HG02759 (cell line): Measurements from ENCODE around the gene GLI1.
"Not testable (repeated sequence)": the region's sequence is repeated elsewhere in the genome, so short reads cannot be mapped to it uniquely, and the experiment has no call there.

Source experiments
- ATAC-seq: cut with Tn5 transposase; IDR thresholded peaks from one replicate; pipeline ENCODE4 v1.9.1; 2021; ENCODE audit warnings: mild to moderate bottlenecking, moderate library complexity; ENCODE audit not compliant: unreplicated experiment

The GLI1 gene

GRCh38 chr12:57459750-57460467, at the start of gene GLI1:
Gene GLI1 (plus strand): TSS chr12:57459785. CDS start chr12:57463692, 3,907 bp downstream.
- no peak for ATAC-seq

DNA sequence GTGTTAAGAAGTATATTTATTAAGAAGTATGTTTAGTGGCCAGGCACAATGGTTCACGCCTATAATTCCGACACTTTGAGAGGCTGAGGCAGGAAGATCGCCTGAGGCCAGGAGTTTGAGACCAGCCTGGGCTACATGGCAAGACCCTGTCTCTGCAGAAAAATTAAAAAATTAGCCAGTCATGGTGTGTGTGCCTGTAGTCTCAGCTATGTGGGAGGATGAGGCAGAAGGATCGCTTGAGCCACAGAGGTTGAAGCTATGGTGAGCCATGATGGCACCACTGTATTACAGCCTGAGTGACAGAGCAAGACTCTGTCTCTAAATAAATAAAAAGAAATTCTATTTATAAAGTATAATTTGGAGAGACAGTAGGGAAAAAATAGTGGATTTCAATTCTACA, 49.1 kb upstream of the GLI1 start:
- no peak for ATAC-seq

DNA sequence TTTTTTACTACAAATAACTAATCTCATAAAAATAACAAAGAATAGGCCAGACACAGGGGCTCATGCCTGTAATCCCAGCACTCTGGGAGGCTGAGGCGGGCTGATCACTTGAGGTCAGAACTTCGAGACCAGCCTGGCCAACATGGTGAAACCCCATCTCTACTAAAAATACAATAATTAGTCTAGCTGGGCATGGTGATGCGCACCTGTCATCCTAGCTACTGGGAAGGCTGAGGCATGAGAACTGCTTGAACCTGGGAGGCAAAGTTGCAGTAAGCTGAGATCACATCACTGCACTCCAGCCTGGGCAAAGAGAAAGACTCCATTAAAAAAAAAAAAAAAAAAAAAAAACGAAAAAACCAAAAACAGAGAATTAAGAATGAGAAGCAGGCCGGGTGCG, 45.4 kb upstream of the GLI1 start:
- ATAC-seq, result not testable (repeated sequence)

- no peak for ATAC-seq
Observed at GRCh38 chr12:57415088-57415487, 44.5 kb upstream of the GLI1 start.

DNA sequence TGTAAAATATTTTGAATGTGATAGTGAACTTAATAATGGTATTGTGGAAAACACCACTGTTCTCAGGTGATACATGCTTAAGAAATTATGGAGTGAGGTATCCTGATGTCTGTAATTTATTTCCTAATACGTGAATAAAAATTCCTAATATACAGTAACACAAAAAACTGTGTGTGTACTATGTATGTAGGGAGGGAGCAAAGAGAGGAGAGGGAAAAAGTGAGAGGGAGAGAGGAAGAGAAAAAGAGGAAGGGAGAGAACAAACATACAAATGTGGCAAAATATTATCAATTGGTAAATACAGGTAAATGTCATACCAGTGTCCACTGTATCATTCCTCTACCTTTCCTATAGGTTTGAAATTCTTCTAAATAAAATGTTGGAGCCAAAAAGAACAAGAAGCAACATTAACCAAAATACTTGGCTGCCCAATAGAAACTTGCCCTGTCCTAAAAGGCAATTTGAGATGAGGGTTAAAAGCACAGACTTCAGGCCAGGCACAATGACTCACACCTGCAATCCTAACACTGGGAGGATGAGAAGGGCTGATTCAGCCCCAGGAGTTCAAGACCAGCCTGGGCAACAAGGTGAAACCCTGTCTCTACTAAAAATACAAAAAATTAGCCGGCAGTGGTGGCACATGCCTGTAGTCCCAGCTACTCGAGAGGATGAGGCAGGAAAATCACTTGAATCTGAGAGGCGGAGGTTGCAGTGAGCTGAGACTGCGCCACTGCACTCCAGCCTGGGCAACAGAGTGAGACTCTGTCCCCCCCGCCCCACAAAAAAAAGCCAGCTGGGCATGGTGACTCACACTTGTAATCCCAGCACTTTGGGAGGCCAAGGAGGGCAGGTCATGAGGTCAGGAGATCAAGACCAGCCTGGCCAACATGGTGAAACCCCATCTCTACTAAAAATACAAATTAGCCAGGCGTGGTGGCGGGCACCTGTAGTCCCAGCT, 43.3 kb upstream of the GLI1 start:
- no peak for ATAC-seq

- no peak for ATAC-seq
Observed at GRCh38 chr12:57418255-57418654, 41.3 kb upstream of the GLI1 start.

GRCh38 chr12:57419495-57419894, 40.1 kb upstream of the GLI1 start:
- ATAC-seq, result no peak

DNA sequence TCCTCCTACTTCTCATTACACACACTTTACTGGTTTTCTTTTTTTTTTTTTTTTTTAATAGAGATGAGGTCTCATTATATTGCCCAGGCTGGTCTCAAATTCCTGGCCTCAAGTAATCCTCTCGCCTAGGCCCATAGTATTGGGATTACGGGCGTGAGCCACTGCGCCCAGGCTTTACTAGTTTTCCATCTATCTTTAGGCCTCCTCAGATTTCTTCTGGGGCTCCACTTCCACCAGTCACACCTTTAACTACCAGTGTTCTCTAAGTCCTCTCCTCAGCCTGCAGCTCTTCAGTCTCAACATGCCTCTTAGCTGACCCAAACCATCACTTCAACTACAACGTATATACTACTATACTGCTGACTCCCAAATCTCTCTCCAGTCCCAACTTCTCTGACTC, 39.1 kb upstream of the GLI1 start:
- no peak for ATAC-seq

- ATAC-seq, result not testable (repeated sequence)
Observed at GRCh38 chr12:57426948-57427347, 32.6 kb upstream of the GLI1 start.

- ATAC-seq, result no peak
Observed at GRCh38 chr12:57428965-57429364, 30.6 kb upstream of the GLI1 start.

- no peak for ATAC-seq
Observed at GRCh38 chr12:57429473-57430111, 30.0 kb upstream of the GLI1 start.

GRCh38 chr12:57430112-57430930, 29.3 kb upstream of the GLI1 start:
- peak; percentile 73 for ATAC-seq

DNA sequence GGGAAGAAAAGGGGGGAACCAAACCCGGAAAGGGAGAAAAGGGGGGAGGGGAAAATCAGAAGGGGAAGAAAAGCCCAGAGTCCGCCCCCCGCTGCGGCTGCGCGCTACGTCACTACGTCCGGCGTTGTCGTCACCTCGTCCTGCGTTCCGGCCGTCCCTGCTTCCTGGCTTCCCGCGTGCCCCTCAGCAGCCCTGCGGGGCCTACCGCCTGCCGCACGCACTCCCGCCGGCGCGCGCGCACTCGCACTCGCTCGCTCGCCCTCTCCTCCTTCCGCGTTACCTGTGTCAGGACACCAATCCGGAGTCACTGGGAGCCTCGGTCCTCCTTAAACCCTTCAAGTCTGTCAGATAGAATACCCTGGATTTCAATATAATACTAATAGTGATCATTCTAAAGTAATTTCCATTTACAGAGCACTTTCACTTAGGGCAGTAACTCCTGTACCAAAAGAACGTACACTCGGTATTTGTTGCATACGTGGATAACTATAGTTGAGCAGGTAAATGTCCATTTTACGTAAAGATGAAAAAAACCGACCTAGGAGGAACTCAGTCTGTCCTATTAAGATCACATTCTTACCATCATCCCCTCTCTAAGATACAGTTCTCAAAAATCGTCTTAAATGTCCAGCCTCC, 28.5 kb upstream of the GLI1 start, which contains the start of gene R3HDM2:
TSS of gene R3HDM2 (minus strand) at position 113 of the 636 bp plus-strand sequence. CDS start 120,615 bp downstream, outside the sequence.
- ATAC-seq, result peak; percentile 95

DNA sequence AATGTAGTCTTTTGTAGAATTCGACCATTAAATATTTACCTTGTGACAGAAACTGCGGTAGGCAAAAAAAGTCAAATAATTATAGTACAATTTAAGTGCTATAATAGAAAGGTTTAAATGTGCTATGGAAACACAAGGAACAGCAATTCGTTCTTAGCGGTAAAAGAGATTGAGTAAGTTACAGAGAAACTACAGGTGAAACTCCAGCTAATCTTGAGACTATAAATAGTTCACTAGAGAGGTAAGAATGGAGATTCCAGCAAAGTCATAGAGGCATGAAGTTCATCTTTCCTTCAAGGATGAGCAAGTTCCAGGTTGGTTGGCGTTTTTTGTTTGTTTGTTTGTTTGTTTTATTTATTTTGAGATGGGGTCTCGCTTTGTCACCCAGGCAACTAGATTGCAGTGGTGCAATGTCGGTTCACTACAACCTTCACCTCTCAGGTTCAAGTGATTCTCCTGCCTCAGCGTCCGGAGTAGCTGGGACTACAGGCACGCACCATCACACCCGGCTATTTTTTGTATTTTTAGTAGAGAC, 27.9 kb upstream of the GLI1 start:
- no peak for ATAC-seq

GRCh38 chr12:57433370-57433769, 26.2 kb upstream of the GLI1 start:
- ATAC-seq, result no peak

DNA sequence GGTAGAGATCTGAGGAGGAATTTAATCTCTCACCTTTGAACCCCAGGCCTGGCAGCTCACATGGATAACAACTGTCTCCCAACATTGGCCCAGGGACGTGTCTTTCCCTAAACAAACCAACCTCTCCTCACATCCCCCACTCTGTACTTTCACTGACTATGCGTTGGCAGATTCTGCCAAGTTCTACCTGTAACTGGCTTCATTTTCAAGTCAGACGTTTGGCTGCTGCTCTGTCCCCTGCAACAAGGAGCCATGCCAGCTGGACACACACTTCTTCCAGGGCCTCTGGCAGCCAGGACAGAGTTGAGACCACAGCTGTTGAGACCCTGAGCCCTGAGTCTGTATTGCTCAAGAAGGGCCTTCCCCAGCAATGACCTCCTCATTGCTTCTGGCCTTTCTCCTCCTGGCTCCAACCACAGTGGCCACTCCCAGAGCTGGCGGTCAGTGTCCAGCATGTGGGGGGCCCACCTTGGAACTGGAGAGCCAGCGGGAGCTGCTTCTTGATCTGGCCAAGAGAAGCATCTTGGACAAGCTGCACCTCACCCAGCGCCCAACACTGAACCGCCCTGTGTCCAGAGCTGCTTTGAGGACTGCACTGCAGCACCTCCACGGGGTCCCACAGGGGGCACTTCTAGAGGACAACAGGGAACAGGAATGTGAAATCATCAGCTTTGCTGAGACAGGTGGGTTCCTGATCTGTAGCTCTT, 24.9 kb upstream of the GLI1 start, which contains the start of gene INHBC:
TSS of gene INHBC (plus strand) at position 268 of the 707 bp plus-strand sequence. CDS start at position 371, 103 bp downstream.
- ATAC-seq, result no peak

DNA sequence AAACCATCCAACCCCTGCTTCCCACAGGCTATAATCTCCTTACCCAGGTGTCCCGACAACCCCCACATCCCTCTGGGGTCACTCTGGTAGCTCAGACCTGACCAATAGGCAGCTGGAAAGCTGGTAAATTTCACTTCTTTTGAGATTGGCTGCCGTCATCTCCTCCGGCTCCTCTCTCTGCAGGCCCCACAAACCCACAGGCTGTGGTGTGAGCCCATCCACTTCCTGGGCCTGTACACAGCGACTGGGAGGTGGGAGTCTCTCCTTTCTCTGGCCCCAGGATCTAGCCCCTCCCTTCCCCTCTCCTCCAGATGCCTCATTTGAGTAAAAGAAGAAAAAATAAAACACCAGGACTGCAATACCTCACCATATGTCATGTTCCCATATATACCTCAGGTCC, 24.3 kb upstream of the GLI1 start:
- no peak for ATAC-seq

DNA sequence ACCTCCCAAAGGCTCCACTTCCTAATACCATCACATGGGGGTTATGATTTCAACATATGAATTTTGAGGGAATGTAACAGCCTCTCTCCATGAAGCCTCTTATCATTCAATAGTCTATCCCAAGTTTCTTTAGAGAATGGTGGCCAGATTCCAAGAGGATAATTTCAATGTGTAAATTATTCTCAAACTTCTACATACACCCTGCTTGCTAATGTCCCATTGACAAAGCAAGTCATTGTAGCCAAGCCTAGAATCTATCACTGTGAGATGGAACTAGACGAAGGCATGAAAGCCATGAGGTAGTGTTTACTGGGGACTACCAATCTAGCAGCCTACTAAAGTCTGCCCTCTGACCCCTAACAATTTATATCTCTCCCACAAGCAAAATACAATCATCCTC, 21.2 kb upstream of the GLI1 start:
- ATAC-seq, result no peak

GRCh38 chr12:57439762-57440266, 19.8 kb upstream of the GLI1 start:
- ATAC-seq, result no peak
